Hematopoietic multipotent progenitor cell treated with erythropoietin and hydrocortisone succinate and interleukin-3 and kit ligand, for 8 days (in vitro differentiated cells): Measurements from ENCODE around the gene P2RY6.

Experiments used
- DNase-seq: peaks from one replicate; pipeline ENCODE4 v3.0.0-alpha.2; 2015

The P2RY6 gene

DNA sequence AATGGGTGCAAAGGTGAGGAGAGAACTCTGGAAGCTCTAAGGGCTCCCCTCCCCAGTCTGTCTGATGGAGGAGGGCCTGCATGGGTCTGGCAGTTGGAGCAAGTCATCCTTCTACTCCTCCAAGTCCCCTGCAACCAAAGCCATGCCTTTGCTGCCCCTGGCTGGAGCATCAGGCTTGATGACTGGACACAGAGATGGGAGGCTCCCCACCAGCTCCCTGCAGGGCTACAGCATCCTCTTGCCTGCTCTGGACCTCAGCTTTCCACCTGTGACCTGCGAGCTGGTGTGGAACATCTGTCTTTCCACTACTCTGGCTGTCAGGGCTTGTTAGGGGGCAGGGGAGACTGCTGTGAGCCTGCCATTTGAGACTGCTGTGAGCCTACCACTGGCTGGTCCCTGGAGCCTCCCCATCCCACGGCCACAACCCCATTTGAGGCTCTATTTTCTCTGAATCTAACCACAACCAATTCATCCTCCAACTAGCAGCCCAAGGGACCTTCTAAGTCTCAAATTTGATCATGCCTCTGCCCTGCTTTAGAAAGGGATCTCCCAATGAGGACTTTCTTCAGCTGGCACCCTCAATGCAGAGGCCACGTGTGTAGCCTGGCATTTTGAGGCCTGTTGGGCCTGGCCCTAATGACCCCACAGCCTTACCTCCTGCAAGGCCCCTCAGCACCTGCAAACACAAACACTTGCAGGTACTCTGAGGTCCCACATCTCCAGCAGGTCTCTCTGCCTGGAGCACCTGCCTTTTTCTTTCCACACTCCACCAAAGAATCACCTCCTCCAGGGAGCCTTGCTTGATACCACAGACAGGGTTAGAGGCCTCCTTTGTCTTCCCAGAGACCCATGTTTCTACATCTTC is 9.9 kb downstream of the P2RY6 start:
- no peak for DNase-seq

DNA sequence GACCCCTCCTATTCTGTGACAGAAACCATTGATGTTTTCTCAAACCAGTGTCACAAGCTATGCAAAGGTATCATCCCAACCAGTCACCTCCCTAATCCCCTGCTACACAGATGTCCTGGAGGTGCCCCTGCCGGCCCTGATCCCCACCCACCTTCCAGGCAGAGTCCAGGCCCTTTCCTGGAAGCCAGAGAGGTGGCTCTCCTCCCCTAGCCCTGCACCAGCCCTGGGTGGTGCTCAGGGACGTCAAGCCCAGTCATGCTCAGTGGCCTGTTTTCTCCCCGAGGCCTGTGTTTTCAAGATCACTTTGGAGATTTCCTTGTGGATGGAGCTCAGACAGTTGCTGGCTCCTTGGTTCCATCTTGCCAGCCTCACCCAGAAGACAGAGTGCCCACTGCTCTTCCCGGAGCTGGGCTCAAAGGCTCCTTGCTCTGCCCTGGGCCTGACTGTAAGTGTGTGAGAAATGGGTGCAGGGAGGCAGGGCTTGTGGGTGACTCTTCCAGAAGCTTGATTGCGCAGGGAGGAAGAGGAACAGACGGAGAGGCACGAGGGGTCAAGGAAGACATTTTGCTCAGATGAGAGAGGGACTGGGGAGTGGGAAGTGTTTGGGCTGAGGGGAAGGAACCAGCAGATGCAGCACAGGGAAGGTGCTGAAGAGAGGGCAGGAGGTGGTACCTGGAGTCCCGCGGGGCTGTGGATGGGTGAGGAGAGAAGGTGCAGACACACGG is 11.3 kb downstream of the P2RY6 start:
- DNase-seq = no peak

DNA sequence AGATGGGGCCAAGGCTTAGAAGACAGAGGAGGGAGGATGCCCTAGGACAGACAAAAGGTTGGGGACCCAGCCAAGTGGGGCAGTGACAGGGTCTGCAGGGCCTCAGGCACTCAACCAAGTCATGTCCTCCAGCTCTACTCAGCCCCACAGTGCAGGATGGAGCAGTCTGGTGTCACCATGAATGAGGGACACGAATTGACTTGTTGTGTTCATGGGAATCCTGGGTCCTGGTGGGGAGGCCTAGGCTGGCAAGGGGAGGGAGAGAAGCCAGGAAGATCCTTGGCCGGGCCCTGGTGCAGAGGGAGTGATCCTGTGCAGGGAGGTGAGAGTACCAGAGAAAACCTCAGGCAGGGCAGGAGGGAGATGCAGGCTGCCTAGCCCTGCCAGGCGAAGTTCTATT is 12.0 kb downstream of the P2RY6 start:
- no peak for DNase-seq

DNA sequence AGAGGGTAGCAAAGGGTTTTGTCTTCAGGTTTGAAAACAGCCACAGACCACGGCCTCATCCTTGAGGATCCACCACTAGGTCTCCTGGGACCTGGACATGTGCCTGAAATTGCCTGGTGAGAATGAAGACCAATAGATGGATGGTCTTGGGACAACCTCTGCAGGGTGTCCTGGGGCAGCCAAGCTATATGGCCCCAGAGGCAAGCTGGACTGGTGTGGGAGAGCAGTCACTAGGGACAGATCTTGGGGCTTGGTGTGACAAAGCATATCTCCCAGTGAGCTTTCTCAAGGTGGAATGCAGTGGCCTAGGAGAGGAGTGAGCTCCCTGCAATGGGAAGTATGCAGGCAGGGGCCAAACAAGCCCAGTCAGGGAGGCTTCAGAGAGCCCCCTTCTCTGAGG is 13.6 kb downstream of the P2RY6 start:
- no peak for DNase-seq

DNA sequence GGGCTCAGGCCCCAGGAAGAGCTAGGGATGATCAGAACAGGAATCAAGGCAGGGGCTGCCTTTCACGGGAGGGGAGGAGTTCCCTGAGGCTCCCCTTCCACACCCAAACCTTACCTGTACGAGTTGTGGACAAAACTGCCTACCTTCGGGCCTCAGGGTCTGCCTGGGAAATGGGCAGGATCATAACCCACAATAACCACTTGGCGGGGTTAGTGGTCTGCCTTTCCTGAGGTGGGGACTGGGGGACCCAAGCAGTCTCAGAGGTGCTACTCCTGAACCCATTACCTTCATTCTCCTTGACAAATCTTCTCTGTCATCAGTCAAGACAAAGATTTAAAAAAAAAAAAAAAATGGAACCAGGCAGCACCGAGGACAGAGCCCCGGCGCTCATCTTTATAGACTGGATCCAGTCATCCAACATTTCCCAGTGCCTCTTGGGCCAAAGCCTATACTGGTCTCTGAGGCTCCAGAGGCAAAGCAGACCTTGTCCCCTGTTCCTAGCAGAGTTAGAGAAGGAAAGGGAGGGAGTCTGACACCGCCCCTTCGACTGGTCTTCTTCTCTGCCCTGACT is 14.2 kb downstream of the P2RY6 start:
- no peak for DNase-seq

DNA sequence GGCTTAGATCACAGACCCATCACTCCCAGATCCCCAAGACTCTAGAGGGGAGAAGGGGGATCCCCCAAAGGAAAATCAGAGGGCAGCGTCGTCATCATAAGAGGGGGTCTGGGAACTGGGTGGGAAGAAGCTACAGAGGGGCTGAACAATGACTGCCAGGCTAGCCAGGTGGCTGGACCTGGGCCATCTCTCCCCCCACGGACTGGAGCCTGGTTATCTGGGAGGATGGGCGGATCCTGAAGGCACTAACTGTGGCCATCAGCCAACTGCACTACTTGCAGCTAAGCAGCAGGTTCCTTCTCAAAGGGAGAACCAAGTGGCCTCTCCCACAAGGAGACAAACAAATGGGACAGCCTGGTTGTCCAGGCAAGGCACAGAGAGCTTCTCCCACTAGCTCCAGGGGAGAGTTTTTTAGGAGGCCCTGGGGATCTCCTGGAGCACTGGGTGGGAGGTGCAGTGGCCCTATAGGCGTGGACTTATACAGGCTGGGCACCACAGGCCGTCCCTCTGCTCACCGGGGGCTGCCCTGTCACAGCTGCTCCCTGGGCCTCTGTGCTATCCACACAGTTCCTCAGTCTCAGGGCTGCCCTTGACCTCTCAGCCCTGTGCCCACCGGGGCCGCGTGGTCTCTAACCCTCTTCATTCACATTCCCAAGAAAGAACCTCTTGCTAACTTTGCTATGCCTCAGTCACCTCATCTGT is 15.4 kb downstream of the P2RY6 start:
- DNase-seq = peak; percentile 72

DNA sequence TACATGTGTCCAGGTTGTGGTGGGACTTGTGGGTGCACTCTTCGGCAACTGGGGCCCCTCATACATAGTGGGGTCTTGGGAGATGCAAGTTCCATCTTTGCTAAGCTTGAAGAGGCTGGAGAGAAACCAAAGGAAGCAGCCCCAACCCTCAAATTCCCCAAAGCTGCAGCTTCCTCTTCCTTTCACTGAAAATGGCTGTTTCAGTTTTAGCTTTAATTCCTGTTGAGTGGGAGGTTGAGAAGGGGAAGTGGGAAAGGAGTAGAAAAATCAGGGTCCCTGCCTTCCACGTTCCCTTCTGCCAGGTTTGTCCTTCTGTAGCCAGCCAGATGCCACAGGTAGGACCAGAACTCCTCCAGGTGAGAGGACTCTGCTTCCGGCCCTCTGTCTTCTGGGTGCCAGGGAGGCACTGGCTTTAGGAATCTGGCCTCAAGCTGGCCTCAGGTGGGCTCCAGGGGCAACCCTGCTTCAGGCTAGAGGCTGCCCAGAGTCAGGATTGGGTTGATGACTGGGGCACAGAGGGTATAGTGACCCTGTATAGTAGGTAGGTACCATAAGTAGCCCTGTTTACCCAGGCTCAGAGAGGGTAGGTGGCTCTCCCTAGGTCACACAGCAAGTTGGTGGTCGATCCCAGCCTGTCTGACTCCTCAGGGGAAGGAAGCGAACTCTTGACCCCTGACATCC is 16.2 kb downstream of the P2RY6 start:
- DNase-seq = no peak

DNA sequence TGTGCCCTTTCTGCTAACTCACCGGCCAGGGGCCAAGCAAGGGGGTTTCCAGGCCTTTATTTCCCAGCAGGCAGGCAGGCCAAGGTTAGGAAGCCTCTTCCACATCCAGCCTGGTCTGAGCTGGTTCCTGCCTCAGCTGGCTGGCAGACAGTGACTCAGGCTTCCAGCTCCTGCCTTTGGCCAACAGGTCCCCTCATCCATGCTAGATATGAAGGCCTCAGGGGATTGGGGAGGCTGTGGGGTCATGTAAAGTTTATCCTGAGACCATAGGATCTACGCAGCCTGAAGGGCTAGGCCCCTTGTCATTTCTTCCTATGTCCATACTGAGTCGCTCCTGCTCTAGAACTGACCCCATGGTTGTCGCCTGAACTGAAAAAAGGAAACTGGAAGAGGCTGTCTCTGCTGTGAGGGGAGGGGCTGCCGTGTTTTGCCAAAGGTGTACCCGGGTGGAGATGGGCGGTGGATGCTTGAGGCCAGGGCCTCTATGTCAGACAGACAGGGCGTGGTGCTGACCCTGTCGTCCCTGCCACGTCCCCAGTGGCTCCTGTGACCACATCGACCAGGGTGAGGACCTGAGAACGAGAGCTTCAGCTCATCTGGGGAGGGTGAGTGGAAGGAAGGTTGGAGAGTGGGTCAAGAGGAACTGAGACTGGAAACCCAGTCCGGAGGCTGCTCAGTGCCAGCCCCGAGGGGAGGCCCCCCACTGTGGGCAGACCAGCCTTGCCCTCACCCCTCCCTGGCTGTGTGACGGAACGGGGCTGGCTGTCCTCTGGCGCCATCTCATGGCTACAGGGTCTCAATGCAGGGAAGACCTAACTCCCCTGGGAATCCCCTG is 17.0 kb downstream of the P2RY6 start:
- peak; percentile 66 for DNase-seq

DNA sequence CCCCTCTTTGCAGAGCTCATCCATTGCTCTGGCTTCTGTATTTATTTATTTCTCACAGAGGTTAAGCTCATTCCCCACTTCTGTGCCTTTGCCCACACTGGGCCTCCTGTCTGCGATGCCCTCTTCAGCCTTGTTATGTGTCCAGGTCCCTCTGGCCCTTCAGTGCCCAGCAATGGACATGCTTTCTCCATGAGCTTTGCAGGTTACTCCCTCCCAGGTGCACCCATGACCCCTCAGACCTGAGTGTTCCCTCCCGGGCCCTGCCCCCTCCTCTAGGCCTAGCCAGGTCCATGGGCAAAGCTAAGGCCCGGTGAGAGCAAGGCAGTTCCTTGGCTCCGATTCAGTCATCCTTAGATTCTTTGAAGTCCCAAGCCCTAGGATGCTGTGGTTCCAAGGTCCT is 18.4 kb downstream of the P2RY6 start:
- no peak for DNase-seq

DNA sequence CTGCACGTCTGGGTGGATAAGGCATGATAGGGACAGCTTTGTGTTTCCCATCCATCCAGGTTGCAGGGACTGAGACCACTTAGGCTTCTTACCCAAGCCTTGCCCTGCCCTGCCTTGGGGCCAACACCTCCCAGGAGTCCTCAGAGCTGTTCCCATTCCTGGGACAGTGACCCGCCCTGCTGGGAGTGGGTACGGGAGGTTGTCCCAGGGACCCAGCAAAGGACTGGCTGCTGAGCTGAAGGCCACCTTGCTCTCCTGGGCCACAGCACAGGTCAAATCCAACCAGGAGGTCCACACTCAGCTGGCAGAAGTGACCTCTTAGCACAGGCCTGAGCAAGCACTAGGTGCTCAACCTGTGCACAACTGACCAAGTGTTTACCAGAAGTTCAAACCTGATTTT is 19.1 kb downstream of the P2RY6 start:
- DNase-seq = no peak

DNA sequence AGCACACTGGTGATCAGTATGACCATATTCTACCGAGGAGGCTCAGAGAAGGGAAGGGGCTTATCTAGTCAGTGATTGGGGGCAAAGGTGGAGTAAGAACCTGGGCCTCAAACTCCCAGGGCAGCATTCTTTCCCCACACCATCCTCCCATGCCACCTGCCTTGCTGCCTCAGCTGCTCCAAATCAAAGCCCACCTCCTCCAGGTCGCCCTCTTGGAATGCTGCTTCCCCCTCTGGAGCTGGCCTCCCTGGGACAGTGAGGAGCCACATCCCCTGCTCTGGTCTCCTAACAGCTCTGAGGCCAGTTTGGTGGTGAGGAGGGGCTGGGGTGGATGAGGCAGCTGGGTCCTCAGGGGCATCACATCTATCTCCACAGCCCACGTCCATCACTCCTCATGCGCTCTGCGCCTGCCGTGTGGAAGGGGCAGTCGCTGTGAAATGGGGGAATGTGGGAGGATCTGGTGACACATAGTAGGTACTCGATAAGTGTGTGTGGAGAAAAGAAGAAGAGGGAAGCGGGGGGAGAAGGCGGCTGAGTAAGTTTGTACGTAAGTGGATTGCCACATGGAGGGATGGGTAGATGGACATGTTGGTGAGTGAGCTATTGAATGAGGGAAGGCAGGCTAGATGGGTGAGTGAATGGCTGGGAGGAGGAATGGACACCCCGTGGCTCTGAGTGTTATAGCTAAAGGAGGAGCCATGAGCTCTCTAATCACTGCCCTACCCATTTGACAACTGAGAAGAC is 19.8 kb downstream of the P2RY6 start:
- DNase-seq = no peak

DNA sequence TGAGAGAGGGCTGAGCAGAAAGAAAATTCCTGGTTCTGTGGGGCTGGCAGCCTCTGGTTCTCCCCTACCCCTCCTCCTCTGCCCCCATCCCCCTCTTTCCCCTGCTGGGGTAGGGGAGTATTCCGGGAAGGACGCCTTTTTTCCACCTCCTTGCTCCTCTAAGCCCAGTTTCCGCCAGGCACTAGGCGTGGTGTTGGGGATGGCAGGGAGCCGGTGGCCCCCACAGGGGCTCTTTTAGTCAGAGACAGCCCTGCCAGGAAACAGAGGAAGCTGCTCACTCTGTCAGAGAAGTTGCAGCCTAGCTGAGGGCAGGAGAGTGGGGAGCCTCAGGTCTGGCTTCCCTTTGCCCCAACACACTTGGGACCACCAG is 20.4 kb downstream of the P2RY6 start:
- DNase-seq = no peak

DNA sequence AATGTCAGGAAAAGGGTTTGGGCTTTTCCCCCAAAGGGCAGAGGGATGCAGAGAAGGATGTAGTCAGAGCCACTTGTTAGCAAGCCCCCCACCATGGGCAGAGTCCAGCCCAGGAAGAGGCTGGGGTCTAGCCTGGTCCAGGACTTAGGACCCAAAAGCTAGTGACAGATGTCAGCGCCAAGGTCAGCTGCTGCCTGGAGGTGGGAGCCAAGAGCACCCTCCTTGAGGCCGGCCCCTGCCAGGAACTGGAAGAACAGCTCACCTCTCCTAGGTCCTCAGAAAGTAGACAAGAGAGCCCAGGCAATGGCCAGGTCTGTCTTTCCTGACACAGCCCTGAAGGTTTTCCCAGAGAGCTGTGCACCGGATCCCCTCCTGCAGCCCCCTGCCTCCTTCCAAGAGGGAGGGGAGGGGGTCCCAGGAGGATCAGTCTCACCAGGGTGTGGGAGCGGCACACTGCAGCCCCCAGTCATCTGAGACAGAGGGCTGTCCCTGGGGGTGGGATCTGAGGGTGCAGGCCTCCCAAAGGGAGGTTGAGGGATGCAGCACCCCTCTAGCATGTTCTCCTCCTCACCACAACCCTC is 21.3 kb downstream of the P2RY6 start:
- DNase-seq = no peak

DNA sequence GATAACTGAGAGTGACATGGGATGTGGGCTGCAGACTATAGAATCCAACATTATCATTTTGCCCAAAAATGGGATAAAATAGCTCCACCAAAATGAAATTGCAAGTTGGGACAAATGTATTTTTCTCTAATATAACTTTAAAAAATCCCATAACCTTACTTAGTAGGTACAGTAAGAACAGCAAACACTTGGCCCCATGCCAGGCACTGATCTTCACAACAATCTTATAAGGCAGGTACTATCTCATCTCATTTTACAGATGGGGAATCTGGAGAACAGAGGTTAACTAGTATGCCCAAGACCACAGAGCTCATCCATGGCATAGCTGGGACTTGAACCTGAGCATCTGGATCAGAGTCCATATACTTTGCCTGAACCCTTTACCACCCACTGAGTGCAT is 22.5 kb downstream of the P2RY6 start:
- no peak for DNase-seq

DNA sequence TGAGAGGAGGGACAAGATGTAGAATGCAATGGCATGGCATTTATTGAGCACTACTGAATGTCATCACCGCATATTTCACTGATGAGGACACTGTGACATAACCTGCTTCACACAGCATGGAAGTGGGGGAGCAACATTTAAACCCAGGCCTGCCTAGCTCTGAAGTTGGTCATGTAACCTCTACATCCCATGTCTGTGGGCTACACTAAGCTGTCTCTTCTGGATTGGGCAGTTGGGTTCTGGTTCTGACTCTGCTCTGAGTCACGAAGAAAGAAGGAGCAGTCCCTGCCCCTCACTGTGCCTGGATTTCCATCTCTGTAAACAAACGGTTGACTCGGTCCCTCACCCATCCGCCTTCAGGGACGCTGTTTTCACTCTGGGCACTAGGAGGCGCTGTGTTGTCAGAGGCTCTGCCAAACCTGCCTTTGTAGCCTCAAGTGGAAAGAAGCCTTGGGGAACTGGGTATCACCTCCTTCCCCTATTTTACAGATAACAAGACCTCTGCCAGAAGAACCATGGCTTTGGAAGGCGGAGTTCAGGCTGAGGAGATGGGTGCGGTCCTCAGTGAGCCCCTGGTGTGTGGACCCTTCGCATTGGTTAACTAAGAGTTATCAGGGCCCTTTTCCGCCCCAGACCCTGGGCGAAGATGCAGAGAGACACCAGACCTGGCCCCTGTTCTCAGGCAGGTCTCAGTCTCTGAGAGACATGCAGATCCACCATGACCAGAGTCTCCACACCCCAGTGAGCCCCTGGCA is 23.3 kb downstream of the P2RY6 start:
- peak; percentile 78 for DNase-seq

DNA sequence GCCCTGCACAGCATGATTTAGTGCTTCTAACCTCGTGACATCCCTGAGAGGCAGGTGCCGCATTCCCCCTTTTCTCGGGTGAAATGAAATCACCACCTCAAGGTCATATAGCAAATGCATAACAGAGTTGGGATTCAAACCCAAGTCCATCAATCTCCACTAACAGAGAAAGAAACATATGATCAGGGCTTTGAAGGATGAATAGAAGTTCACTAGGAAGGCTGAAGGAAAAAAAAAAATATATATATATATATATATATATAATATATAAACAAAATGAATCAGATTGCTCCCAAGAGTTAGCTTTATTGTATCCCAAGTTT is 23.8 kb downstream of the P2RY6 start:
- no peak for DNase-seq

DNA sequence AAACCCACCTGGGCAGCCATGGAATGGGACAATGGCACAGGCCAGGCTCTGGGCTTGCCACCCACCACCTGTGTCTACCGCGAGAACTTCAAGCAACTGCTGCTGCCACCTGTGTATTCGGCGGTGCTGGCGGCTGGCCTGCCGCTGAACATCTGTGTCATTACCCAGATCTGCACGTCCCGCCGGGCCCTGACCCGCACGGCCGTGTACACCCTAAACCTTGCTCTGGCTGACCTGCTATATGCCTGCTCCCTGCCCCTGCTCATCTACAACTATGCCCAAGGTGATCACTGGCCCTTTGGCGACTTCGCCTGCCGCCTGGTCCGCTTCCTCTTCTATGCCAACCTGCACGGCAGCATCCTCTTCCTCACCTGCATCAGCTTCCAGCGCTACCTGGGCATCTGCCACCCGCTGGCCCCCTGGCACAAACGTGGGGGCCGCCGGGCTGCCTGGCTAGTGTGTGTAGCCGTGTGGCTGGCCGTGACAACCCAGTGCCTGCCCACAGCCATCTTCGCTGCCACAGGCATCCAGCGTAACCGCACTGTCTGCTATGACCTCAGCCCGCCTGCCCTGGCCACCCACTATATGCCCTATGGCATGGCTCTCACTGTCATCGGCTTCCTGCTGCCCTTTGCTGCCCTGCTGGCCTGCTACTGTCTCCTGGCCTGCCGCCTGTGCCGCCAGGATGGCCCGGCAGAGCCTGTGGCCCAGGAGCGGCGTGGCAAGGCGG is 24.5 kb downstream of the P2RY6 start:
- no peak for DNase-seq

DNA sequence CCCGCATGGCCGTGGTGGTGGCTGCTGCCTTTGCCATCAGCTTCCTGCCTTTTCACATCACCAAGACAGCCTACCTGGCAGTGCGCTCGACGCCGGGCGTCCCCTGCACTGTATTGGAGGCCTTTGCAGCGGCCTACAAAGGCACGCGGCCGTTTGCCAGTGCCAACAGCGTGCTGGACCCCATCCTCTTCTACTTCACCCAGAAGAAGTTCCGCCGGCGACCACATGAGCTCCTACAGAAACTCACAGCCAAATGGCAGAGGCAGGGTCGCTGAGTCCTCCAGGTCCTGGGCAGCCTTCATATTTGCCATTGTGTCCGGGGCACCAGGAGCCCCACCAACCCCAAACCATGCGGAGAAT is 25.1 kb downstream of the P2RY6 start:
- no peak for DNase-seq

DNA sequence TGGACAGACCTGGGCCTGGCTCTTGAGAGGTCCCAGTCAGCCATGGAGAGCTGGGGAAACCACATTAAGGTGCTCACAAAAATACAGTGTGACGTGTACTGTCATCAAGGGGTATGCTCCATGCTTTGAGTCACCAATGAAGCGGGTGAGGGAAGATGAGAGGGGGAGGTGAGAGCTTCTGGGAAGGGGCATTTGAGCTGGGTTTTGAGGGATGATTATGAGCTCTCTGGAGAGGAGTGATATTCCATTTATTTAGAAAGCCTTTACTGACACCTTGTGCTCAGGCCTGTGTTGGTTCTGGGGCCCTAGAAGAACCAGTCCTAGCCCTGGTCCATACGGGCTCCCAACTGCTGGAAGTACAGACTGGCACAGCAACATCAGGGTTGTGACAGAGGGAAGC is 25.6 kb downstream of the P2RY6 start:
- no peak for DNase-seq

DNA sequence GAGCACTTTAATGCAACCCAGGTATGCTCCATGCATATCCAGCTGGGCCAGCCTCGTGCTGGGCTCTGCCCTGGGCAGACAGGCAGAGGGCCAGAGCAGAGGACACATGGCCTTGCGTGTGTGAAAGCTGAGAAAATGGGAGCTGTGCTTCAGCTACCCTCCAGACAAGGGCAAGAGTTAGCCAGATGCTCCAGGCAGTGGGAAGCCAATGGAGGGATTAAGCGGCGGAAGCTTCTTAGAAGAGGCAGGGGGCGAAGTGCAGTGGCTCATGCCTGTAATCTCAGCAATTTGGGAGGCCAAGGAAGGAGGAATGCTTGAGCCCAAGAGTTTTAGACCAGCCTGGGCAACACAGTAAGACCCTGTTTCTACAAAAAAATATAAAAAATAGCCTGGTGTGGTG is 26.1 kb downstream of the P2RY6 start:
- no peak for DNase-seq
